Stimulated activated CD8-positive, alpha-beta memory T cell treated with anti-CD3 and anti-CD28 coated beads, Interleukin-15, amount 100 ng/mL, for 48 hours (primary cell): Measurements from ENCODE around the gene SLC22A1.

Experiments used
- DNase-seq, 2 donors: peaks; one replicate each; pipeline ENCODE4 v3.0.0-alpha.2; 2020; ENCODE audit warnings: low read depth in 2 of 2

Gene SLC22A1

DNA sequence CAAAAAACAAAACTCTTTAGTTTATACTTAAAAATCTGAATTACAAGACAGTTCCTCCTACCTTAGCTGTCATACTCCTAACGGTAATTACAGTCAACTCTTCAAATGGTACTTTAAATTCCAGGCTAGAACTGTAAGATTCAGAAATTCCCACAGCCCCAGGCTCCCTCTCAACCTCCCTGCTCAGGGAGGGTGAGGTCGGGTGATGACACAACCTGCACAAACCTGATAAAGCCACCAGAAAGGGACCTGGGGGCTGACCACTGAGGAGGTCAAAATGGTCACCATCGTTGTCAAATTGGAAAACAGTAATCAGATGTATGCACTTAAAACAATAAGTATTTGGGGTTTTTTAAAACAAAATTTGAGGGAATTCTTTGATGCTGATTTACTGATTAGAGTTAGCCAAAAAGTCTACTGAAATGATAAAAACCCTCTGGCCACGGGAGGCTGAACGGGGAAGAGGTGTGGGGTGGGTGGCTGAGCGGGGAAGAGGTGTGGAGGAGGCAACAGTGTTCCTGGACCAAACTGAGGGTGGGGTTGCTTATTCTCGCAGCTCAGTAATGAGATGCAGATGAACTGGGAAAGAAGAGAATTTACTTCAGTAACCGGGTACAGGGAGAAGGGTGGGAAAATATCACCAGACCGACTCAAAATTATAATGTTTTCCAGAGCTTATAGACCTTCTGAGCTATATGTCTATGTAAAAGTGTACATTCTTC, 52.4 kb downstream of the SLC22A1 start:
- DNase-seq: no peak

DNA sequence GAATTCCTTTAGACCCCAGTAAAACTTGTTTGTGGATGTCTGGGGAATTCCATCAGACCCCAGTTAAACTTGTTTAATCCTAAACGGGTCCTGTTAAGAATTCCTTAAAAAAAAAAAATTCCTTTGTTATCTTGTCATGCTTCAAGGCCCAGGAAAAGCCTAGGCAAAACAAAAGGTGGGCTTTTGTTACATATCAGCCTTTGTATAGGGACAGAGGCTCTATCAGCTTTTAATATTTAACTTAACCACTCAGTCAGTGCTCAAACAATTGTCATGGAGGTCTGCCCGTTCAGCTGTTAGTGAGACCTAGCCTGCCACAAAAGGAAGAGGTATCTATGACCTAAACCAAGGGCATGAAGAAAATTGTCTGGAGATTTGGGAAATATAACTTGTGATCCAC, 53.1 kb downstream of the SLC22A1 start:
- no peak for DNase-seq

DNA sequence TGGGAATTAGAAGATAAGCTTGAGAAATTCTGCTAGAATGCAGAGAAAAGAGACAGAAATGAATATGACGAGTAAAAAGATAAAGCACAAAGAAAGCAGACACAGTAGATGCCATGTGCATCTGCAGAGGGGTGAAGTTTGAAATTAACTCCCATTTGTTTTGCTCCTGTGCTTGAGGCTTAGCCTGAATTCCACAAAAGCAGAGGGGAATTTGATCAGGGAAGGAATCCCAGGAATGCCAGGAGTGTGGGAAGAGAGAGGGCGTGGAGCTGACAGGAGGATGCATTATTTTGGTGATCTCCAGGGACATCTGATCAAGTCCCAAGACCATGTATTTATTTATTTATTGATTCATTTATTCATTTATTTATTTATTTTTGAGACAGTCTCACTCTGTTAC, 55.6 kb downstream of the SLC22A1 start:
- no peak for DNase-seq

DNA sequence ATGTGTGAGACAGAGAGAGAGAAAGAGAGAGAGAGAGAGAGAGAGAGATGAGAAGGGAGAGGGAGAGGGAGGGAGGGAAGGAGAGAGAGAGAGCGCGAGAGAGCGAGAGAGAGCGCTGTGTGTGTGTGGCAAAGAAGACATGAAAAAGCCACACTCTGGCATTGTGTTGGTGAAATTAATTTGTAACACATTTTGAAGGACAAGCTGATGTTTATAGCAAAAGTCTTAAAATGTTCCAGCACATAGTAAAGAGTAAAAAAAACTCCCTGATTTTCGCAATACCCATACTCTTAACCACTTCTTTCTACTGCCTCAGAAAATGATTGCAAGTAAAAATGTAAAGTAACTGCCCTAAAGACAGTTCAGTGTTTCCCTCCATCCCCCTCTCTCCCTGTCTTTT, 56.7 kb downstream of the SLC22A1 start:
- DNase-seq: no peak

DNA sequence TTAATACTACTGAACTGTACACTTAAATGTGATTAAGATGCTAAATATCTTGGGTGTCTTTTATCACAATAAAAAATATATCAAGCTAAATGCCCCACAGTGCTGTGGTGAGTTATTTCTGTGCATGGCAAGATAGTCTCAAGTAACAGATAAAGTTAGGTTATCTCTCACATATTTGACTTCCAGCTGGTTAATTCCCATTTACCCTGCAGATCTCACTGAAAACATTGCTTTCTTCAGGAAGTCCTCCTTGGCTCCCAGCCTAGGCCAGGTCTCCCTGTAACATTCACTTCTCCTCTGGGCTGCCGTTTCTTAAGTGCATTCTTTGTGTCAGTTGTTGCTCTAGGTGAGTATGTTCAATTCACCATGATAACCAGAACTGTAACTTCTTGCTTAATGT, 59.1 kb downstream of the SLC22A1 start:
- DNase-seq: no peak

DNA sequence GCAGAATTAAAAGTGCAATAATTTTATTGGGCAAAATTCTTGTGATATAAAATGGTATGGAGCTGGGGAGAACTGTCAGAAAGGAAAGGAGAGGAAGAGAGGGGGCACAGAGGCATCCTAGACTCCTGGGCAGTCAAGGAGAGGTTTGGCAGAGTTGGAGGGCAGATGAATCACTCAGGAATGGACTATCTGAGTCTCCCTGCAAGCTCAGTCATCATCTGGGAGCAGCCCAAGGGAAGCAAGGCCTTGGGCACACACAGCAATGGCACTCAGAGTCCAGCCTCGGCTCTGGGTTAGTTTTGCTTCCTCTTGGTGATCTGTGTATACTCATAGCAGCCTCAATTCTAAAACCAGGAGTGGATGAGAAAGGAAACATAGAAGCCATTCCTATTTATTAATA, 67.2 kb downstream of the SLC22A1 start:
- no peak for DNase-seq

DNA sequence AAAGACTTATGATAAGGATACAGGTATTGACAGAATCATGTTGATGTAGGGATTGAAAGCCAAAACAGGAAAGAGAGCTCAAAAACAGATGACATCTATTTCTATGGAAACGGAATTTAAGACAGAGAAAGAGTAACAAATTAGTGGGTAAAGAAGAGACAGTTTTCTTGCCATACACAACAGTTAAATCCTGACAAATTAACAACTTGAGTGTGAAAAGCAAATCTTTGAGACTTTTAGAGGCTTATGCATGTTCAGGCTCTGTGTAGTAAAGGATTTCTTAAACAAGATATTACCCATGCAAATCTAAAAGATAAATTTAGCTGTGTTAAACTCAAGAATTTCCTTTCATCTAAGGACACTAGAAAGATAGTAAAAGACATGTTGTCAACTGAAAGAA, 68.5 kb downstream of the SLC22A1 start:
- no peak for DNase-seq

DNA sequence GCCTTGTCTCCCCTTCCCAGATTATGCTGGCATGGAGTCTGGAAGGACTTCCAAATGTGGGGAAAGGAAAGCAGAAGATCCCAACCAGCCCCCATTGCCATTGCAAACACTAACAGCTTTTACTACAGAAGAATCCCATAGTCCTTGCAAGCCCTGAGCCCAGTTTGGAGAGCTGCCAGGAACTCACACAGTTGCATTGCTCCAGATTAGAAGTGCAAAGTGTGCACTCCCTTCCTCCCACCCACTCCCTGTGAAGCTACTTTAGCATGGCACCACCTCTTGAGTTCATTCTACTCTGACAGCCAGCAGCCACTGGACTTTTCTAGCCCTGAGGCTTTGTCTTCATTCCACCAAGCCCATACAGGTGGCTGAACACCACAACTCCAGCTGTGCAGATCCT, 69.4 kb downstream of the SLC22A1 start:
- DNase-seq: no peak

DNA sequence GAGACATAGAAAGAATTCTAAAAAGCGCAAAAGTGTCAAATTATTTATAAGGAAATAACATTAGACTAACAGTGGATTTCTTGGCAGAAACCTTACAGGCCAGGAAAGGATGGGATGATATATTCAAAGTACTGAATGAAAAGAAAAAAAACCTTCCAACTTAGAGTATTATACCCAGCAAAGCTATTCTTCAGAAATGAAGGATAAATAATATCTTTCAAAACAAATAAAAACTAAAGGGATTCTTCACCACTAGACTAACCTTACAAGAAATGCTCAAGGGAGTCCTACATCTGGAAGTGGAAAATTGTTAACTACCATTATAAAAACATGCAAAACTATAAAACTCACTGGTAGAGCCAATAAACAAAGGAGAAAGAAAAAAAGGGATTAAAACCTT, 71.2 kb downstream of the SLC22A1 start:
- no peak for DNase-seq

DNA sequence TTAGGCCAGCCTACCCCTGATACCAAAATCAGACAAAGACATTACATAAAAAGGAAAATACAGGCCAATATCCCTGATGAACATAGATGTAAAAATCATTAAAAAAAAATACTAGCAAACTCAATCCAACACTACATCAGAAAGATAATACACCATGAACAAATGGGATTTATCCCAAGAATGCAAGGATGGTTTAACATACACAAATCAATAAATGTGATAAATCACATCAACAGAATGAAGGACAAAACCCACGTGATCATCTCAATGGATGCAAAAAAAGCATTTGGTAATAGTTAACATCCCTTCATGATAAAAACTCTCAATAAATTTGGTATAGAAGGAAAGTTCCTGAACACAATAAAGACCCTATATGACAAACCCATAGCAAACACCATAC, 73.2 kb downstream of the SLC22A1 start:
- no peak for DNase-seq

DNA sequence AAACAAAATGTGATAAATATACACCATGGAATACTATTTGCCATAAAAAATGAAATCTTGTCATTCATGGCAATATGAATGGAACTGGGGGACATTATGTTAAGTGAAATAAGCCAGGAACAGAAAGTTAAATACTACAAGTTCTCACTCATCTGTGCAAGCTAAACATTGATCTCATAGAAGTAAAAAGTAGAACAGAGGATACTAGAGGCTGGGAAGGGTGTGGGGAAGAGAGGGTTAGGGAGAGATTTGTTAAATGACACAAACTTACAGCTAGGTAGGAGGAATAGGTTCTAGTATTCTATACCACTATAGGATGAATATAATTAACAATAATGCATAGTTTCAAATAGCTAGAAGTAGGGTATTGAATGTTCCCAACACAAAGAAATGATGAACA, 76.0 kb downstream of the SLC22A1 start:
- no peak for DNase-seq

DNA sequence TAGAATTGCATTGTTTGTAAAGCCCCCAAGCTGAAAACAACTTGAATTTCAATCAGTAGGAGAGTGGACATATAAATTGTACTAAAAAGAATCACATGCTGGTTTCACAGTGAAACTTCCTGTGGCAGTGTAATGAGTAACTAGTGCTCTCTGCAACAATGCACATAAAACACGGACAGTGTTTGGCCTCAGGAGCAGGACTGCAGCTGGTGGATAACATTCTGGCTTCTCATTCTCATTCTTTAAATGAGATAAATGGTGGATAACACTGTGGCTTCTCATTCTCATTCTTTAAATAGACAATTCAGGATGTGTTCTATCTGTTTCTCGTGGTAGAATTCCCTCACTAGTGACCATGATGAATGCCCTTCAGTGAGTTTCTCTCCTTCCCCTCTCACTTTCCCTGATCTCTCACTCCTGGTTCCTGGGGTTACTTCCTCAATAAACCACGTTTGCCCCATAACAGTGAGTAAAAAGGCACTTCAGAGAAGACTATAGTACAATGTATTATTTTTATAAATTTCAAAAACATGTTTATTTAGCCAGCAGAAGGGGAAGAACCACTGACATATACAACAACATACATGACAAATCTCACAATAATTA, 77.1 kb downstream of the SLC22A1 start:
- no peak for DNase-seq

DNA sequence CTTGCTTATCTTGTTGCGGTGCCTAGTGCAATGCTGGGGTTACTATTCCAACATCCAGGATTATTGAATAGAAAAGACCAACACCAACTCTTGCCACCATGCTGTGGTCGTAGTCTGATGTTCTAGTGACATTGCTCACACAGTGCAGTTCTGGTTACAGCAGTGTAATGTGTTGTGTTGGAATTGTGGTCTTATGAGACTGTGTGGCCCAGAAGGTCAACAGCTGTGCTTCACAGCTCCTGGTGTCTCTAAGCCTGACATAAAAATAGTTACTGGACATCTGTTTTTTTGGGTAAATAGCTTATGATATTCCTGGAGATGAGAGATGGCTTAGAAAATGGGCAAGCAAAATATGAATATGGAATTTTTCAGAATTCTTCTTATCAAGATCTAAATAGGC, 79.4 kb downstream of the SLC22A1 start:
- DNase-seq: no peak

DNA sequence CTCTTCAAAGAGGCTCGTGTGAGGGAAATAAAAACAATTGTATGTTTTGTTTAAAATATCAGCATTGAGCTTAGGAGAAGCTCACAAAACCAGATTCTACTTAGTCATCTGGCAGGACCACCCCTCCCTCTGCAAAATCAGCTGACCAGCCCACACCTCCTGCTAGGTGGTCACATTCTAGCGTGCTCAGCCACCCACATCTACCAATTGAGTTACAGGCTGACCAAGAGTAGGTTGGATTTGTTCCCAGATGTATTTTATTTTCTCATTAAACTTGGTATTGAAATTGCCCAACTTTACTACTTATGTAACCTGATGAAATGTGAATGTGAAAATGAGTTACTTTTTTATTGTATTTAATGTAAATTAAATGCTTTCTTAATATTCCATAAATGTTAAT, 80.8 kb downstream of the SLC22A1 start:
- DNase-seq: no peak

DNA sequence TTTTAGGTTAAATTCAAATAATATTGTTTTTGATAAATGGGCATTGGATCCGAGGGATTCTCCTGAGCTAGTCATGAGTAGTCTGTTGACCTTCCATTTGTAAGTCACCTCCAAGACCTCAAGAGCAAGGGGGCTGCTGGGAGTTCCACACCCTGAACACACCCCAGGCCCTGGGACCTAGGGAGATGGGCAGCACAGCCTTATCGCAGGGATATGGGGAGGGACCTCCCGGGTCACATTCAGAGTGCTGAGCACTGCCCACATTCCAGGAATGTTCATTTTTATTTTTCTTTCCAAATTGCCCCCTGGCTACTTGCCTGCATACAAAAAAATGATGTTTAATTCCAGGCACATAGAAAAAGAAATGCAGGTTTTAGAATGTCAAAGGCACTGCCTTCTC, 81.5 kb downstream of the SLC22A1 start:
- no peak for DNase-seq

DNA sequence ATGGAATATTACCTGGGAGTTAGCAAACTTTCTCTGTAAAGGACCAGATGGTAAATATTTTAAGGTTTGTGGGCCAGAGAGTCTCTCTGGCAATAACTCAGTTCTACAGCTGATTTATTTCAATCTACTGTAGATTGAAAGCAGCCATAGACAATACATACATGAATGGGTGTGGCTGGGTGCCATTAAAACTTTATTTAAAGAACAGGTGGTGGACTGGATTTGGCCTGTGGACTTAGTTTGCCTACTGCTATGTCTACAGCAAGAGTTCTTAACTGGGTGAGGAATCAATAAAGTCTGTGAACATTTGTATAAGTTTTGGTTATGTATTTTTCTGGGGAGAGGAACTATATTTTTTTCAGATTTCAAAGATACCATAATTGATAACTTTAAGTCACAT, 81.9 kb downstream of the SLC22A1 start:
- DNase-seq: no peak

DNA sequence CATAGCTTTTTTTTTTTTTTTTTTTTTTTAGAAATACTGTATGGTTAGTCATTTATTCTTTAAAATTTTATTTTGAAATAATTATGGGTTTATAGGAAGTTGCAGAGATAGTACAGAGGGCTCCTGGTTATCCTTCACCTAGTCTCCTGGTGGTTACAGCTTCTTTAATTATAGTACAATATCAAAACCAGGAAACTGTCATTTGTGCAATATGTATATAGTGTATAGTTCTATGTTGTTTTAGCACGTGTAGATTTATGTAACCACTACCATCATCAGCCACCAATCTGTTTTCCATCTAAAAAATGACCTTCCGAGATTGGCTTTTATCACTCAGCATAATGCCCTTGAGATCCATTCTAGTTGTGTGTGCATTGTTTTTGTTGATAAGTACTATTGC, 82.3 kb downstream of the SLC22A1 start:
- no peak for DNase-seq

DNA sequence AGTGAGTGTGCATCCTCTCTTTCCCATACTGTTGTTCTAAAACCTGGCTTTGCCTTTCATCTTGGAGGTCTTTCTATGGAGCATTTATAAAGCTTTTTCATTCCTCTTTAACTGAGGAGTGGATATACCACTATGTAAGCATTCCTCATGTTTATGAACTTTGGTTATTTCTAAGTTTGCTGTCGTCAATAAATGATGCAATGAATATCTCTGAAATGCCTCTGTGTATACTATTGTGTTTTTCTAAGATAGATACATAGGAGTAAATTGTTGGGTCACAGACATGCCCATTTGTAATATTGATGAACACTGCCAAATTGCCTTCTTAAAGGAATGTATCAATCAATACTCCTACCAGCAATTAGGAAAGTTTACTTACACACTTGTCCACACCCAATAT, 83.1 kb downstream of the SLC22A1 start:
- DNase-seq: no peak

DNA sequence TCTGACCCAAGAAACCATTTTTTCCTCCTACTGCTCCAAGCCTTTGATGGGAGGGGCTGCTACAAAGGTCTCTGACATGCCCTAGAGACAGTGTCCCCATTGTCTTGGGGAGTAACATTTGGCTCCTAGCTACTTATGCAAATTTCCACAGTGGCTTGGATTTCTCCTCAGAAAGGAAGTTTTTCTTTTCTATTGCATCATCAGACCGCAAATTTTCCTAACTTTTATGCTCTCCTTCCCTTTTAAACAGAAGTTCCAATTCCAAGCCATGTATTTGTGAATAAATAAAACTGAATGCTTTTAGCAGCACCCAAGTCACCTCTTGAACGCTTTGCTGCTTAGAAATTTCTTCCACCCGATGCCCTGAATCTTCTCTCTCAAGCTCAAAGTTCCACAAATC, 86.0 kb downstream of the SLC22A1 start:
- DNase-seq: no peak
